ENCODE measurements around the gene NOTO. TPM values are rescaled to one million over a fixed set of nuclear protein-coding genes. Genes with fewer than 3 reads are reported as not detected.

Gene NOTO
- polyA plus RNA-seq, 1 donor (not counting 4 experiments of a cell fraction or from before 2014, with no cell fraction given) = not detected

DNA sequence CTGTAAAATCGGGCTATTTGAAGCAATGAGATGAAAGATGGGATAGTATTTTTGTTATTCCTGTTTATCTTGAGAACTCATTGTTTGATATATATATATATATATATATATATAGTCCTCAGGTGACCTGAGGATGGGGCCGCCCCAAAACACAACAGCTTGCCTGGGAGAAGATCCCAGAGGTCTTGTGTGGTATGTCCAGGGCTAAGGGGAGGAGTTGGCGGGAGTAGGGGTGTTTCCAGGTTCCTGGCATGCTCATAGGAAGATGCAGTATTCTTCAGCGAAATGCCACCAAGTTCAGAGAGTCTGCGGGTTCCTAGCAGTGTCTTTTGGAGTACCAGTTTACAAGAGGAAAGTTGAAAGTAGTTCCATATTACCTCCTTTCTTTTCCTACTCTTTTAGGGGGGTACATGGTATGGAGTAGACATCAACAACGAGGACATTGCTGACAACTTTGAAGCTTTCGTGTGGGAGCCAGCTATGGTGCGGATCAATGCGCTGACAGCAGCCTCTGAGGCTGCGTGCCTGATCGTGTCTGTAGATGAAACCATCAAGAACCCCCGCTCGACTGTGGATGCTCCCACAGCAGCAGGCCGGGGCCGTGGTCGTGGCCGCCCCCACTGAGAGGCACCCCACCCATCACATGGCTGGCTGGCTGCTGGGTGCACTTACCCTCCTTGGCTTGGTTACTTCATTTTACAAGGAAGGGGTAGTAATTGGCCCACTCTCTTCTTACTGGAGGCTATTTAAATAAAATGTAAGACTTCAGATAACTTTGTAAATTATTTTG is 50.1 kb downstream of the NOTO start:
- TF ChIP-seq, protein P1, sequence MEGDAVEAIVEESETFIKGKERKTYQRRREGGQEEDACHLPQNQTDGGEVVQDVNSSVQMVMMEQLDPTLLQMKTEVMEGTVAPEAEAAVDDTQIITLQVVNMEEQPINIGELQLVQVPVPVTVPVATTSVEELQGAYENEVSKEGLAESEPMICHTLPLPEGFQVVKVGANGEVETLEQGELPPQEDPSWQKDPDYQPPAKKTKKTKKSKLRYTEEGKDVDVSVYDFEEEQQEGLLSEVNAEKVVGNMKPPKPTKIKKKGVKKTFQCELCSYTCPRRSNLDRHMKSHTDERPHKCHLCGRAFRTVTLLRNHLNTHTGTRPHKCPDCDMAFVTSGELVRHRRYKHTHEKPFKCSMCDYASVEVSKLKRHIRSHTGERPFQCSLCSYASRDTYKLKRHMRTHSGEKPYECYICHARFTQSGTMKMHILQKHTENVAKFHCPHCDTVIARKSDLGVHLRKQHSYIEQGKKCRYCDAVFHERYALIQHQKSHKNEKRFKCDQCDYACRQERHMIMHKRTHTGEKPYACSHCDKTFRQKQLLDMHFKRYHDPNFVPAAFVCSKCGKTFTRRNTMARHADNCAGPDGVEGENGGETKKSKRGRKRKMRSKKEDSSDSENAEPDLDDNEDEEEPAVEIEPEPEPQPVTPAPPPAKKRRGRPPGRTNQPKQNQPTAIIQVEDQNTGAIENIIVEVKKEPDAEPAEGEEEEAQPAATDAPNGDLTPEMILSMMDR (optimal IDR thresholded peaks at IDR 0.05 in 1 of 3, IDR thresholded peaks at IDR 0.05 in 1 of 3, conservative IDR thresholded peaks at IDR 0.05 in 1 of 3; ENCODE audit: extremely low read depth in 1 of 3, insufficient read depth in 2 of 3, low read length in 3 of 3) = no peak
- no peak for TF ChIP-seq EZH2 (IDR thresholded peaks at IDR 0.05; ENCODE audit: low read length)
- no peak overlapping the region for H3K9ac ChIP-seq (ENCODE audit: control insufficient read depth, extremely low read depth, insufficient read depth, low read length)
- no peak overlapping the region for H2AFZ ChIP-seq (ENCODE audit: control insufficient read depth, low read length)
- H3K9me1 ChIP-seq (ENCODE audit: control insufficient read depth, extremely low read depth, insufficient read depth, low read length) = peaks cover 5% of the 10 kb centered on the region
- DNase-seq (ENCODE audit: low read depth, low spot score) (no peak), FAIRE-seq (no peak)
- H3K4me2 ChIP-seq (ENCODE audit: control insufficient read depth, extremely low read depth, insufficient read depth, low read depth, low read length) = no peak overlapping the region
- H3K79me2 ChIP-seq (ENCODE audit: control insufficient read depth, insufficient read depth, low read length) = no peaks in the 10 kb centered on the region
- no peak overlapping the region for H3K4me3 ChIP-seq (ENCODE audit: control insufficient read depth in 2 of 3, extremely low read depth in 1 of 3, insufficient read depth in 2 of 3, low read depth in 1 of 3, low read length in 3 of 3)
- peaks cover 34 to 57% of the 10 kb centered on the region in 2 experiments for H3K36me3 ChIP-seq (ENCODE audit: control insufficient read depth in 2 of 2, extremely low read depth in 1 of 2, insufficient read depth in 2 of 2, low read length in 2 of 2)
- H4K20me1 ChIP-seq (ENCODE audit: control insufficient read depth, extremely low read depth, insufficient read depth, low read length) = peaks cover 7% of the 10 kb centered on the region
- dilution Hi-C loops (cut with MboI; ENCODE audit: extremely low pct_ligation_motif_present, low sequenced_read_pairs) = no loop called here
- no peak overlapping the region for H3K27ac ChIP-seq (ENCODE audit: control insufficient read depth, insufficient read depth, low read length)
- H3K4me1 ChIP-seq (ENCODE audit: control insufficient read depth, extremely low read depth, insufficient read depth, low read length) = peaks cover 26% of the 10 kb centered on the region
- H3K9me3 ChIP-seq (ENCODE audit: control insufficient read depth, low read depth, low read length) = no peaks in the 10 kb centered on the region
- no peaks in the 10 kb centered on the region for H3K27me3 ChIP-seq (ENCODE audit: control insufficient read depth, extremely low read depth, insufficient read depth, low read length)

DNA sequence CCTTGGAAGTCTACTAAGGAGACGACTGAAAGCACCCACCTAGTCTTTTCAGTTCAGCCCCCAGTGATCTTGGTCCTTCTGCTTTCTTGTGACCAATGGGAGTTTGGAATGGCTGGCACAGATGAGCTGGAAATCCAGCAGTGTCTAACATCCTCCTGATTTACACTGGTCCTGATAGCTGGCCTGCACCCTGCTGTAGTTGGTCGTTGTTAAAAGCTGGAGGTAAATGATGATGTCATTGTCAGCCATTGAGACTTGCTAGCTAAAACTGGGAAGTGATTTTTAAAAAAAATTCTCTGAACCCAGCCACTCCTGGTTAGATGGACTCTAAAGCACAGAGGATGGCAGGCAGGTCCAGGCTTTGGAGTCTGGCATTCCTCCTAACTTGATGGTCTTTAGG is 51.0 kb downstream of the NOTO start:
- Histone ChIP-seq H4K20me1 (ENCODE audit: control insufficient read depth, extremely low read depth, insufficient read depth, low read length) (peaks cover 7% of the 10 kb centered on the region), H3K4me3 (ENCODE audit: control insufficient read depth in 2 of 3, extremely low read depth in 1 of 3, insufficient read depth in 2 of 3, low read depth in 1 of 3, low read length in 3 of 3) (no peak overlapping the region), H3K27me3 (ENCODE audit: control insufficient read depth, extremely low read depth, insufficient read depth, low read length) (no peaks in the 10 kb centered on the region), H2AFZ (ENCODE audit: control insufficient read depth, low read length) (no peak overlapping the region), H3K27ac (ENCODE audit: control insufficient read depth, insufficient read depth, low read length) (no peak overlapping the region), H3K9me3 (ENCODE audit: control insufficient read depth, low read depth, low read length) (no peaks in the 10 kb centered on the region), H3K36me3 (ENCODE audit: control insufficient read depth in 2 of 2, extremely low read depth in 1 of 2, insufficient read depth in 2 of 2, low read length in 2 of 2) (peaks cover 28 to 51% of the 10 kb centered on the region in 2 experiments), H3K9ac (ENCODE audit: control insufficient read depth, extremely low read depth, insufficient read depth, low read length) (no peak overlapping the region), H3K79me2 (ENCODE audit: control insufficient read depth, insufficient read depth, low read length) (no peaks in the 10 kb centered on the region), H3K4me1 (ENCODE audit: control insufficient read depth, extremely low read depth, insufficient read depth, low read length) (peaks cover 26% of the 10 kb centered on the region), H3K9me1 (ENCODE audit: control insufficient read depth, extremely low read depth, insufficient read depth, low read length) (peaks cover 5% of the 10 kb centered on the region), H3K4me2 (ENCODE audit: control insufficient read depth, extremely low read depth, insufficient read depth, low read depth, low read length) (no peak overlapping the region)
- no peak for DNase-seq (ENCODE audit: low read depth, low spot score)
- TF ChIP-seq EZH2 (IDR thresholded peaks at IDR 0.05; ENCODE audit: low read length) = no peak
- TF ChIP-seq, protein P1 (optimal IDR thresholded peaks at IDR 0.05 in 1 of 3, IDR thresholded peaks at IDR 0.05 in 1 of 3, conservative IDR thresholded peaks at IDR 0.05 in 1 of 3; ENCODE audit: extremely low read depth in 1 of 3, insufficient read depth in 2 of 3, low read length in 3 of 3) = no peak
- dilution Hi-C loops (cut with MboI; ENCODE audit: extremely low pct_ligation_motif_present, low sequenced_read_pairs) = no loop called here
- FAIRE-seq = no peak
